ENCODE results near the gene SLC25A34. TPM values are rescaled to one million over a fixed set of nuclear protein-coding genes. Genes with fewer than 3 reads are reported as not detected.

The SLC25A34 gene
- total RNA-seq, 1 donor from 2014 or later: 3.0 TPM

DNA sequence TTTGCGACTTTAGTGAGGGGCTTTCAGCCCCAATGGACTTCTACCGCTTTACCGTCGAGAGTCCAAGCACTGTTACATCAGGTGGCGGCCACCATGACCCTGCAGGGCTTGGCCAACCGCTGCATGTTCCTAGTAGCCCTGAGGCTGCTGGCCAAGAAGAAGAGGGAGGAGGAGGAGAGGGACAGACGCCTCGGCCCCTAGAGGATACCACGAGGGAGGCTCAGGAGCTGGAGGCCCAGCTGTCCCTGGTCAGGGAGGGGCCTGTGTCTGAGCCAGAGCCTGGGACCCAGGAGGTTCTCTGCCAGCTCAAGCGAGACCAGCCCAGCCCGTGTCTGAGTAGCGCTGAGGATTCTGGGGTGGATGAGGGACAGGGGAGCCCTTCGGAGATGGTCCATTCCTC, 8.6 kb upstream of the SLC25A34 start:
- H3K4me3 ChIP-seq: no peak overlapping the region
- TF ChIP-seq, protein P1, sequence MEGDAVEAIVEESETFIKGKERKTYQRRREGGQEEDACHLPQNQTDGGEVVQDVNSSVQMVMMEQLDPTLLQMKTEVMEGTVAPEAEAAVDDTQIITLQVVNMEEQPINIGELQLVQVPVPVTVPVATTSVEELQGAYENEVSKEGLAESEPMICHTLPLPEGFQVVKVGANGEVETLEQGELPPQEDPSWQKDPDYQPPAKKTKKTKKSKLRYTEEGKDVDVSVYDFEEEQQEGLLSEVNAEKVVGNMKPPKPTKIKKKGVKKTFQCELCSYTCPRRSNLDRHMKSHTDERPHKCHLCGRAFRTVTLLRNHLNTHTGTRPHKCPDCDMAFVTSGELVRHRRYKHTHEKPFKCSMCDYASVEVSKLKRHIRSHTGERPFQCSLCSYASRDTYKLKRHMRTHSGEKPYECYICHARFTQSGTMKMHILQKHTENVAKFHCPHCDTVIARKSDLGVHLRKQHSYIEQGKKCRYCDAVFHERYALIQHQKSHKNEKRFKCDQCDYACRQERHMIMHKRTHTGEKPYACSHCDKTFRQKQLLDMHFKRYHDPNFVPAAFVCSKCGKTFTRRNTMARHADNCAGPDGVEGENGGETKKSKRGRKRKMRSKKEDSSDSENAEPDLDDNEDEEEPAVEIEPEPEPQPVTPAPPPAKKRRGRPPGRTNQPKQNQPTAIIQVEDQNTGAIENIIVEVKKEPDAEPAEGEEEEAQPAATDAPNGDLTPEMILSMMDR (IDR thresholded peaks at IDR 0.05): no peak
- H3K27me3 ChIP-seq: no peaks in the 10 kb centered on the region
- no peak for ATAC-seq
- no peak for DNase-seq
- H3K4me1 ChIP-seq: no peaks in the 10 kb centered on the region
- no peak overlapping the region for H3K27ac ChIP-seq
- no peaks in the 10 kb centered on the region for H3K9me3 ChIP-seq
- intact Hi-C loops (cut with DNase I): no loop called here
- H3K36me3 ChIP-seq: peaks cover 92% of the 10 kb centered on the region

DNA sequence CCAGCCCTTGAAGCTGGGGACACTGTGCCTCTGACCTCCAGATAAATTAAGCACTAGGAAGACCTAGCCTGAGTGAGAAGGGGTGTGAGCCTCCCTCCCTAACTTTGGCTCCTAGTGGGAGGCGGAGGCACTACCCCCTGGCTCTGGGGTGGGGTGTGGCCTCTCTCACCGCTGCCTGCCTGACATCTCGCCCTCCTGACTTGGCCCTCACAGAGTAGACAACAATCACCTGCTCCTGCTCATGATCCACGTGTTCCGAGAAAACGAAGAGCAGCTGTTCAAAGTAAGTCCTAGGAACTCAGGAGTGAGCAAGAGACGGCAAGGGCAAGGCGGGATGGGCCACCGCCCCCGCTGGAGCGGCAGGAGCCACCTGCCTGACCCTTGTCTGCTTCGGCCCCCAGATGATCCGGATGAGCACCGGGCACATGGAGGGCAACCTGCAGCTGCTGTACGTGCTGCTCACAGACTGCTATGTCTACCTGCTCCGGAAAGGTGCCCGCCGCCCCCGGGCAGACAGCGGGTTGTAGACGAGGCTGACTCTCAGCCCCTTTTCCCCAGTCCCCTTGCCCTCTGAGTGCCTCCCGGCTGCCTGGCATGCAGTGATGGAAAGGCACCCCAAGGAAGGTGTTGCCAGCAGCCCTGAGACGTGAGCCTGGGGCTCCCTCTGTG, 8.1 kb upstream of the SLC25A34 start:
- Histone ChIP-seq H3K4me1 (no peaks in the 10 kb centered on the region), H3K4me3 (no peak overlapping the region), H3K9me3 (no peaks in the 10 kb centered on the region), H3K27ac (no peak overlapping the region), H3K36me3 (peaks cover 92% of the 10 kb centered on the region), H3K27me3 (no peaks in the 10 kb centered on the region)
- no peak for DNase-seq
- no peak for ATAC-seq
- TF ChIP-seq, protein P1 (IDR thresholded peaks at IDR 0.05): no peak
- intact Hi-C loops (cut with DNase I): no loop called here

DNA sequence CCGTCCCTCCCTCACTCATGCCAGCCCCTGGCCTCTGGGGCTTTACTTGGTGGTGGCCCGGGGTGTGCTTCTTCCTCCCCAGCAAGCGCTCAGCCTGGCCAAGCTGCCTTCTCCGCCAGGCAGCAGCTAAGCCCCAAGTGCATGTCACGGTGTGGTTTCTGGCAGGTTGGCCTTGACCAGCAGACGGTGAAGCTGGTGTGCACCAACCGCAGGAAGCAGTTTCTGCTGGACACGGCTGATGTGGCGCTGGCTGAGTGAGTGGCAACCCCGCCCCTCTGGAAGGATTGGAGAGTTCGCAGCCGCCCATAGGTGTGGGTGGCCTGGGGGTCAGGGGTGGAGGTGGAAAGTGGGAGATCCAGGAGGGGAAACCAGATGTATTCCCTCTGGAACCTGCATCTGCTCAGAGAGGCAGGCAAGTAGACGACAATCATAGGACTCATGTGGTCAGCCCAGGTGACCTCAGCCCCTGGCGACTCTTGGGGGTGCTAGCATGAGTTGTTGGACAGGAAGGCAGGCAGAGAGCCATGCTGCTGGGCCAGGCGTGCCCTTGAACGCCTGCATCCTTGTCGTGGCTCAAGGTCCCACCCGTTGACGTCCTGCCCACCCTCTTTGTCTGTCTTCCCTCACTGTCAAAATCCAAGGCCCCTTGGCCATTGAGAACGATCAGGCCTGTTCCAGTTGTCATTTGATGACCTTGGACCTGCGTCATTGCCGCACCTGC, 7.0 kb upstream of the SLC25A34 start:
- Histone ChIP-seq H3K4me1 (no peaks in the 10 kb centered on the region), H3K27me3 (no peaks in the 10 kb centered on the region), H3K9me3 (no peaks in the 10 kb centered on the region), H3K27ac (no peak overlapping the region), H3K36me3 (peaks cover 95% of the 10 kb centered on the region), H3K4me3 (no peak overlapping the region)
- DNase-seq (no peak), ATAC-seq (no peak)
- intact Hi-C loops (cut with DNase I): no loop called here
- TF ChIP-seq, protein P1 (IDR thresholded peaks at IDR 0.05): no peak

DNA sequence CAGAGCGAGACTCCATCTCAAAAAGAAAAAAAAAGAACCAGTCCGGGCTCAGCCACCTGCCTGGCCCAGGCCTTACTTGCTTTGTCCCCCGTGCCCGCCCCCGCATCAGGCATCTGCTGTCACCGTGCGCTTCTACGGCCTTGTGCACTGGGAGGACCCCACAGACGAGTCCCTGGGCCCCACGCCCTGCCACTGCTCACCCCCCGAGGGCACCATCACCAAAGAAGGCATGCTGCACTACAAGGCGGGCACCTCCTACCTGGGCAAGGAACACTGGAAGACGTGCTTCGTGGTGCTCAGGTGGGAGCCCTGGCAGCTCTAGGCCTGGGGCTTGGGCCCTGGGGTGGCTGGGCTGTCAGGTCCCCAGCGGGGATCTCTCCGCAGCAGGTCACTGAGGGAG, 5.6 kb upstream of the SLC25A34 start:
- peaks cover 97% of the 10 kb centered on the region for H3K36me3 ChIP-seq
- no peaks in the 10 kb centered on the region for H3K4me1 ChIP-seq
- intact Hi-C loops (cut with DNase I): no loop called here
- TF ChIP-seq, protein P1 (IDR thresholded peaks at IDR 0.05): no peak
- no peak for DNase-seq
- no peaks in the 10 kb centered on the region for H3K9me3 ChIP-seq
- no peaks in the 10 kb centered on the region for H3K27me3 ChIP-seq
- ATAC-seq: no peak
- no peak overlapping the region for H3K4me3 ChIP-seq
- H3K27ac ChIP-seq: no peak overlapping the region

DNA sequence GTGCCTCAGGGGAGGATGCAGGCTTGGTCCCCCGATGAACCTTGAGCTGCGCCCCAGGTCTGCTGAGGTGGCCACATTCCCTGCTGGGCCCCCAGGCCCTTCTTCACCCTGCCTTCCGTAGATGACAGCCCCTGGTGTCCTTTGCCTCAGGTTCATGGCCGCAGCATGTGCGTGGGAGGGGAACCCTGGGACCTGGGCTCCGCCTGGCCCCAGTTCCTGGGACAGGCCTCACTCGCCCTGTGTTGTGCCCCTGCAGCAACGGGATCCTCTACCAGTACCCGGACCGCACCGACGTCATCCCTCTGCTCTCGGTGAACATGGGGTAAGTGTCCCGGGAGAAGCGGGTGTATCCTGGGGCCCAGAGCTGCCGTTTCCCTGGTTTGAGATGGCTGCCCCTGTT, 5.1 kb upstream of the SLC25A34 start:
- Histone ChIP-seq H3K9me3 (no peaks in the 10 kb centered on the region), H3K4me3 (no peak overlapping the region), H3K4me1 (peaks cover 3% of the 10 kb centered on the region), H3K27me3 (no peaks in the 10 kb centered on the region), H3K36me3 (peaks cover 92% of the 10 kb centered on the region), H3K27ac (no peak overlapping the region)
- intact Hi-C loops (cut with DNase I): no loop called here
- TF ChIP-seq, protein P1 (IDR thresholded peaks at IDR 0.05): no peak
- no peak for ATAC-seq
- no peak for DNase-seq

All from upper lobe of right lung (tissue), 1 donor.